ENCODE data around the gene NCOA7.

GRCh38 chr6:125918230-125918629 is 127.5 kb downstream of the NCOA7 start:
- TF ChIP-seq POLR2A (IDR thresholded peaks at IDR 0.05) (no peak), CTCF (IDR thresholded peaks at IDR 0.05) (no peak)
